CD4-positive, alpha-beta T cell treated with Interleukin-6 for 4 hours (primary cell): ENCODE results near the gene BTRC.
"Not testable (repeated sequence)": the region's sequence is repeated elsewhere in the genome, so short reads cannot be mapped to it uniquely, and the experiment has no call there.

ENCODE experiments used
- DNase-seq: peaks from one replicate; pipeline ENCODE4 v3.0.0-alpha.2; 2020; ENCODE audit warnings: mixed read lengths

Gene BTRC

DNA sequence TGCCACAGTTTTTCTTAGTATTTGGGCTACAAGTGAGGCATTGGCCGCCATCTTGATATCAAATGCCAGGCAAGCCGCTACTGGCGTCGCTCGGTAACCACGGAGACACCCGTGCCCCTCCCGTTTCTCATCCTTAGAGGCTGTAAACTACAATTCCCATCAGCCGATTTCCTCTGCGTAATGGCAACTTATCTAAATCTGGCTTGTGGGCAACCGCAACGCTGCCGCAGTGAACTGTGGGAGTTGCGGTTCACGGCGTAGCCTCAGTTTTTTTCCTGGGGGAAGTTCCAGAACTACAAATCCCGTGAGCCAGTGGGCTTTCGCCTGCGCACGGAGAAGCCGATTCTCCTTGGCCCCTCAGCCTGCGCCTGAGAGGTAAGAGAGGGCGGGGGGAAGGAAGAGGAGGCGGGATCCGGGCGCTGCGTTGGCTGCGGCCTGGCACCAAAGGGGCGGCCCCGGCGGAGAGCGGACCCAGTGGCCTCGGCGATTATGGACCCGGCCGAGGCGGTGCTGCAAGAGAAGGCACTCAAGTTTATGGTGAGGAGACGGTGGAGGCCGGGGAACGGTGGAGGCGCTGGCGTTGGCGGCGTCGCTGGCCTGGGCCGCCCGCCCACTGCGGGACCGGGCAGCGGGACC lies at the start of gene BTRC:
Gene BTRC (plus strand): TSS at position 474 of the 636 bp plus-strand sequence. CDS start 16 bp downstream, at position 490.
- peak; percentile 95 for DNase-seq

GRCh38 chr10:101304316-101304715 lies 49.6 kb upstream of the BTRC start:
- DNase-seq = no peak

DNA sequence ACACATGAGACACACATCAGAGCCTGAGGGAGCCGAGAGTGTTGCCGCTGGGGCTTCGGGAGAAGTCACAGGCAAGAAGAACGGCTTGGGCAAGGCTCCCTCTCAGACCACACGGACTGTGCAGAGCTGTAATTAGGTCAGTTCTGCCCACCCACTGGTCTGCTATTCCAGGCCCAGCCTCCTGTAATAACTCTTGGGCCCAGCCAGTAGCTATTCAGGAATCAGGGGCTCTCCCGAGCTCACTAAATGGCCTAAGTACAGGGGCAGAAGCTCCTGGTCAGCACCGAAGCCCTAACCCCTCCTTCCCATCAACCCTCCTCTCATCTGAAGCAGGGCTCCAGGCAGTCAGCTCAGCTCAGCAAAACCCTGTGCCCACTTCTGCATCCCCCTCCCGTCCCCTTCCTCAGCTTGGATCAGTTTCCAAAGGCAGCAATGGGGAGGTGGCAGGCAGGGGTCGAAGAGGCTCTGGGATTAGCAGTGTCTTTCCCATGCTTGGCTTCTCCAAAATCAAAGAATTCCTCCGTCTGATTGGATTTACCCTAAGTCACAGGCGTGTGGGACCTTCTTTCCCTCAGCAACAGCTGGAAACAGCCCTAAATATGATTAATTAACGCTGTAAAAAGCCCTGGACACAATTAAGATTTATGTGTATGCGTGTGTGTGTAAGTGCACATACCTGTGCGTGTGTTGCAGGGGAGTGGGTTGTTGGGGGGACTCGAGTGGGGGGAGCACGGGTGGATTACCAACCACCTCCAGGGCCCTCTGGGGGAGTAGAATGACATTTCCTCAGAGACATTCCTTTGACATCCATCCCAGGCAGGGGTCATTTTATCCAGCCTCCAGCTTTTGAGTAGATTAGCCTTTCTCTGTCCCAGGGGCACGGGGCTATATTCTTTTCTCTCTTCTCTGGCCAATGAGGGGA lies 48.4 kb upstream of the BTRC start:
- DNase-seq = no peak

DNA sequence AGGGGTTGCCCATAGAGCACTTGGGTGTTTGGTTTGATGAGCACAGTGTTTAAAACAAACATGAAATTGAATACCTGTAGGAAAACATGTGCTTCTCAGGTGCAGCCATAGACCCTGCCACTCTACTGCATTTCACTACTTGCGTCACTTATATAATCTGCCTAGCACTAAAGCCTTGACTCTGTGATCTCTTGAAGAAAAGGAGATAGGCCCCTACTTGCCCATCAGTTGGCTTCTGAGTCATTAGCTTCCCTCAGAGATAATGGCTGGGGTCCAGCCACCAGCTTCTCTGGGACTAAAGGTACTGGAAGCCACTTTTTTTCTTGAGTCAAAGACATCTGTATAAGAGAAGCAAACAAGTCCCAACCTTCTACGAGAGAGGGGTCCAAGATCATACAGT lies 45.9 kb upstream of the BTRC start:
- DNase-seq = no peak

- DNase-seq = no peak
Measured at GRCh38 chr10:101310529-101311184, 43.3 kb upstream of the BTRC start.

- DNase-seq = peak; percentile 26
Measured at GRCh38 chr10:101311185-101312066, 42.5 kb upstream of the BTRC start.

DNA sequence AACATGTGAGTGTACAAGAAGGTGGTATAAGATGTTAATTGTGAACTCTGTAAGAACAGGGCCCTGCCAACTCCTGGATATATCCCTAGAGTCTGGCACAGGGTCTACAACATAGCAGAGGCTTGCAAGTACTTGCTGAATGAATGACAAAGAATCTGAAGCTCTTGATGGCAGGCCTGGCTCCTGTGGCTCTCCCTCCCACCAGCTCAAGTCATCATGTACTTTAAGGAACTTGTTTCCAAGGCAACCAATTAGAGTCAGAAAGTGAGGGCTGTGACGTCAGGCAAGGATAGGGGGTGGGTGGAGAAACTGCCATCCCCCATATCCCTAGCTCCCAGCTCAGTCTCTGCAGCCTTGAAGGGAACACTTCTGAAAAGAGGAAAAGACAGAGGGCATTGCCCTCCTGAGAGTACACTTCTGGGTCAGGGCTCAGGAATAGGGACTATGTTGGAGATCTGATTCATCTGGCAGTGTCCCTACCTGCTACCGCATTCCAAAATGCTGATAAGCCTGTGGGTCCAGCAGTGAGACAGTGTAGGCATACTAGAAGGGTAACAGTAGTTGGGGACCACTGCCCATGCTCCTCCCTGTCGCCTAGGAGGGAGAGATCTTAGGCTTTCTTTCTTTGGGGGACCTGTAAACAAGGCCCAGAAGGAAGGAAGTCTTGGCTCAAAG lies 34.6 kb upstream of the BTRC start:
- no peak for DNase-seq

- no peak for DNase-seq
Measured at GRCh38 chr10:101321073-101321472, 32.9 kb upstream of the BTRC start.

DNA sequence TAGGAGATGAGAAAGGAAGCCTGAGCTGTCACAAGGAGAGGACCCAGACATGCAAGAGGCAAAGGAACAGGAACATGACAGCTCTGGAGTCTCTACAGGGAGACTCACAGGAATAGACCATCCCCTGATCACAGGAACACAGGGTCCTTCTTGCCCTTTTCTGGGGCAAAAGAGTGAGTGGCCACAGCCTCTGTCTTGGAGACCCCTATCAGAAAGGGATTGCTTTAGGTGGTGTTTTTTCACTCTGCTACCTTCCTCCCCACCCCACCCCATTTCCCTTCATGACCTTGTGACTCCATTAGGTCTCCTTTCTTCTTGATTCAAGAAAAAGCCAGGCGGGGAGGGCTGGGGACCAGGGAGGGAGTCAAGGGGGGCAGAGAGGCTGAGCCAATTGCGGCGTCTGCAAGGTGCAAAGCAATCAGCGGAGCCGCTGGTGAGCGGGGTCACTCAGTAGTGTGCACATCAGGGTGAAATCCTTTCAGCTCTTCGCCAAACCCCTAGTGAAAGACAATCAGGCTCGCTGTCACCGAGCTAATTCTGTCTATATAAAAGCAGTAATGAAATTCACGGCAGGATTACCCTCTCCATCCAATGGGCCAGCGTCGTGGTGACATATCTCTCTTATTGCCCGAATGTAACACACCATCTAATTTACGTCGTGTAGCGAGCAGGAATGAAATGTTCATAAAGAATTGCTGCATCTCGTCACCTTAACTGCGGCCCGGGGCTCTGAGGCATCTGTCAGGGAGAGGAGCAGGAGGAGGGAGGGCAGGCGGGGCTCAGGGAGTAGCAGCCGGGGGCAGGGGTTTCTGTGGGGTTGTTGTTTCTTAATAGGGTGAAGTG lies 31.5 kb upstream of the BTRC start:
- DNase-seq = no peak

GRCh38 chr10:101323495-101323894 lies 30.5 kb upstream of the BTRC start:
- no peak for DNase-seq

GRCh38 chr10:101327454-101327853 lies 26.5 kb upstream of the BTRC start:
- not testable (repeated sequence) for DNase-seq

DNA sequence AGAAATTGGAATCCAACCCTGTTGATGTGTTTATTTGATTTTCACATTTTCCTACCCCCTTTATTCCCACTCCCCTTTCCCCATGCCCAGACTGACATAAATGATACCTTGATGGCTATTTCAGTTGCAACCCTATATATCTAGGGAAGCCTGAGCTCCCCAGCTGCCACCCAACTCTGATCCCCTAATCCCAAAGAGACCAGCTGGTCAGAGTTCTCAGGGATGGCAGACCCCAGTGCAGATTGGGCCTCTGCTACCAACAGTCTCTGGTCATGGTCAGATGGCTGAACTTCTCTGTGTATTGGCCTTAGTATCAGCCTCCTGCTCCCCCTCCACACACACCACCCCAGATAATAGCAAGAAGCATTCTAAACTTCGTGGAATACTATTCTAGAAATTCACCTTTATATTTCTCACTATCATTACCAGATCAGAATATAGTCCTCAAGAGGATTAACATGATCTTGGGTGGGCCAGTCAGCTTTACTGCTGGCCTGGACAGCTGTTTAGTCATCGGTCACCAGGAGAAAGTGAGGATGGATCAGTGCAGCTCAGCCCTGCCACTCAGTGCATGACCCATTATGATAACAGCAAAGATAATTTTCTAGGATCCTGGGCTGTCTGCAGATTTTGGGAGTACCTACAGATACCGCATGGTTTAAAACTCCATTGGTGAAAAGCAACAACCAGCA lies 24.5 kb upstream of the BTRC start:
- no peak for DNase-seq

DNA sequence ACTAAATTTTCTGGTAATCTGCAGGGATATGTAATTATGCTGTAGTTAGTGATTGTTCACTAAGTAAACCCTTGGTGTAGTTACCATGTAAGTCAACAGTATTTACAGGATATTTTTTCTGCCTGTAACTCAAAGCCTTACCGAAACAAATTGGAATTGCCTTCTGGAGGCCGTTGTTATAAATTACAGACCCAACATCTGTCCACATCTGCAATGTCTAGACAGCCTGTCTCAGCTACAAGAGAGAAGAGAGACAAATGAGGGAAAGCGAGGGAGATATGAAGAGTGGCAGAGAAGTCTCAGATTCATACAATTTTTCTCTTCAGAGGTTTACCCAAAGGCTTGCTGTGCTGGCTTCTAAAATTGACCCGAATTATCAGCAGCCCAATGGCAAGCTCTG lies 23.7 kb upstream of the BTRC start:
- no peak for DNase-seq

- DNase-seq = no peak
Measured at GRCh38 chr10:101330631-101331225, 23.2 kb upstream of the BTRC start.

GRCh38 chr10:101331956-101332355 lies 22.0 kb upstream of the BTRC start:
- no peak for DNase-seq

GRCh38 chr10:101334259-101334658 lies 19.7 kb upstream of the BTRC start:
- DNase-seq = not testable (repeated sequence)

DNA sequence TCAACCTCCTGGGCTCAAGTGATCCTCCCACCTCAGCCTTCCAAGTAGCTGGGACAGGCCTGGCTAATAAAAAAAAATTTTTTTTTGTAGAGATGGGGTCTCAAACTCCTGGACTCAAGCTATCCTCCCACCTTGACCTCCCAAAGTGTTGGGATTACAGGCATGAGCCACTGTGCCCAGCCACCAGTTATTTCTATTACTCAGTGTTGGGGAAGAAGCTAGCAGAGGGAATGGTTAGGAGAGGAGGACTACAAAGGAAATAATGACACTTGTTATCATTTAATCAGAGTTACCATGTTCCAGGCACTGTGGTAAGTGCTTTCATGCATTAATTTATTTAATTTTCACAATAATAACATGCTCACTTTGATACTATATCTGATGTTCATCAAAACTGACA lies 17.6 kb upstream of the BTRC start:
- no peak for DNase-seq

DNA sequence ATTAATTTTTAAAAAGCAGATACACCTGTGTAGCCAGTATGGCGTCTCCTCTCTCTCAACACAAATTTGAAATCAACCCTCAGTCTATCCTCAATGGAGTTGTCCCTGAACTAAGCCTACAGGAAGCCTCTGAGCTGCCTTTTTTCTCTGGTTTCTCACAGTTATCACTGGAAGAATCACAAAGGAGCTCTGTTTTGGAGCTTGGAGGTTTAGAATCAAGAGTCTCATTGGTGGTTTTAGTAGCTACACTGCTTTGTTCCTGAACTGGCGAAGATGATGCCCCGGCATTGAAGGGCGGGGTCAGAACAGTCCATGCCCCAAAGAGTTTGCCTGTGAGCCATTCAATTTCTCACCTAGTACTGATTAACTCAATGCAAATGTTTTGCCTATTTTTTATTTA lies 16.1 kb upstream of the BTRC start:
- DNase-seq = no peak

- DNase-seq = no peak
Measured at GRCh38 chr10:101341438-101341837, 12.5 kb upstream of the BTRC start.

DNA sequence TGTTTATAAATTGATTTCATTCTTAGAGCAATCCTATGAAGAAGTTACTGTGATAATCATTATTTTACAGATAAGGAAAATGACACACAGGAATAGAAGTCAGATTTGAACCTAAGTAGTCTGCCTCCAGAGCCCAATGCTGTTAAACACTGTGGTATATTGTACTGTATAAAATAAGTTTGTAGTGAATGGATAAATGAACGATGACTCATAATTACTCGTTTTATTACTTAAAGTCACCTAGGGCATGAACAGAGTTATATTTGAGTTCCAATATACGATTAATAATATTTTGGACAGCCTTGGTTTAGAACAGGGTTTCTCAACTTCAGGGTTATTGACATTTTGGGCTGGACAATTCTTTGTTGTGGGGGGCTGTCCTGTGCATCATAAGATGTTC lies 7.8 kb upstream of the BTRC start:
- no peak for DNase-seq
